HepG2 (cell line): ENCODE data around the gene SPSB1. TPM values are rescaled to one million over a fixed set of nuclear protein-coding genes. Genes with fewer than 3 reads are reported as not detected.
A peak's percentile ranks its signal among the peaks of the same experiment; 100 is the strongest.

ENCODE experiments used
- ATAC-seq: fragments of 200-7000 bp; cut with Tn5 transposase; 3 replicates; pipeline ENCODE4 v1.9.1; 2020; ENCODE audit warnings: mild to moderate bottlenecking, moderate library complexity
- BruUV-seq: library from RNA; stranded (reverse); fragments of 400-500 nt; replicated peaks from 2 replicates; lab custom pipeline; 2021; lab: Mats Ljungman, UMichigan
- CTCF ChIA-PET: fragments of 300-600 bp; formaldehyde crosslinking; extraction: SDS; loops from one replicate; lab custom pipeline; 2021; ENCODE audit warnings: low total read pairs, inconsistent platforms, low intra/inter-chr PET ratio; lab: Yijun Ruan, JAX
- POLR2A ChIA-PET: fragments of 350-600 bp; sonication (Branson Sonifier 250); formaldehyde crosslinking; loops from one replicate; lab custom pipeline; 2020; ENCODE audit warnings: antibody characterized with exemption, inconsistent platforms; lab: Yijun Ruan, JAX
- DNase-seq: peaks from one replicate; pipeline ENCODE4 v3.0.0-alpha.2; 2015; ENCODE audit warnings: low spot score
- FAIRE-seq: peaks from 3 replicates; lab custom pipeline; 2011; peaks lifted over from hg19 to GRCh38; lab: Jason Lieb, UNC
- H2AFZ ChIP-seq: one replicate; pipeline ENCODE4 v1.6.1; 2011; ENCODE audit warnings: low read length, inconsistent platforms
- H3K27ac ChIP-seq: fragments of 300-600 bp; 3 replicates; pipeline ENCODE4 v1.8.0; 2011; ENCODE audit warnings: mixed run types, mild to moderate bottlenecking, mixed read lengths, low read length, inconsistent platforms; ENCODE audit not compliant: insufficient read depth; ENCODE audit errors: extremely low read length
- H3K27me3 ChIP-seq, 2 experiments: fragments of 200-600 bp in 1 of 2; 2 replicates in 1 of 2; 3 replicates in 1 of 2; pipeline versions ENCODE4 v1.6.0 to v1.8.0; 2011; ENCODE audit warnings: low read length in 2 of 2, mild to moderate bottlenecking in 2 of 2, moderate library complexity in 2 of 2, inconsistent platforms in 1 of 2; ENCODE audit not compliant: insufficient read depth in 2 of 2, control insufficient read depth in 1 of 2
- H3K36me3 ChIP-seq, 2 experiments: fragments of 200-600 bp in 1 of 2; replicated peaks in 1 of 2; 2 replicates in 1 of 2; 3 replicates in 1 of 2; pipeline versions ENCODE4 v1.5.1 to v1.8.0; 2011; ENCODE audit warnings: low read length in 2 of 2, inconsistent platforms in 1 of 2; ENCODE audit not compliant: insufficient read depth in 2 of 2, control insufficient read depth in 1 of 2
- H3K4me1 ChIP-seq: 2 replicates; pipeline ENCODE4 v1.5.1; 2012; ENCODE audit warnings: low read length, inconsistent platforms; ENCODE audit not compliant: insufficient read depth
- H3K4me2 ChIP-seq: 2 replicates; pipeline ENCODE4 v1.6.0; 2011; ENCODE audit warnings: low read depth, low read length, inconsistent platforms
- H3K4me3 ChIP-seq, 3 experiments: fragments of 200-600 bp in 1 of 3; sonication (generic), shearing (Covaris generic) in 1 of 3; replicated peaks in 1 of 3; 2 replicates each; pipeline ENCODE4 v1.5.1; 2011 to 2016; ENCODE audit warnings: low read length in 3 of 3, inconsistent platforms in 2 of 3, low read depth in 2 of 3, mild to moderate bottlenecking in 2 of 3, control low read depth in 1 of 3, mixed read lengths in 1 of 3; ENCODE audit not compliant: insufficient read depth in 1 of 3
- H3K79me2 ChIP-seq: one replicate; pipeline ENCODE4 v1.6.1; 2011; ENCODE audit warnings: low read length, inconsistent platforms; ENCODE audit not compliant: insufficient read depth
- H3K9ac ChIP-seq: 2 replicates; pipeline ENCODE4 v1.6.0; 2011; ENCODE audit warnings: mild to moderate bottlenecking, low read depth, low read length, inconsistent platforms; ENCODE audit not compliant: insufficient read depth
- H3K9me3 ChIP-seq: 2 replicates; pipeline ENCODE4 v1.5.1; 2012; ENCODE audit warnings: mild to moderate bottlenecking, low read length
- H4K20me1 ChIP-seq: 2 replicates; pipeline ENCODE4 v1.6.0; 2011; ENCODE audit warnings: inconsistent platforms, mild to moderate bottlenecking, low read length, moderate library complexity; ENCODE audit not compliant: insufficient read depth
- BATF2 ChIP-seq: sonication (generic); formaldehyde crosslinking; IDR thresholded peaks from 2 replicates; pipeline ENCODE4 v1.8.0; 2022; ENCODE audit warnings: mild to moderate bottlenecking, missing genetic modification reagents, moderate library complexity
- GZF1 ChIP-seq: sonication (generic); formaldehyde crosslinking; IDR thresholded peaks from 2 replicates; pipeline ENCODE4 v1.5.1; 2020; ENCODE audit warnings: mild to moderate bottlenecking, missing genetic modification reagents
- HDAC1 ChIP-seq: sonication (generic); formaldehyde crosslinking; IDR thresholded peaks from 2 replicates; pipeline ENCODE4 v1.5.1; 2020; ENCODE audit warnings: mild to moderate bottlenecking, missing genetic modification reagents
- HMG20B ChIP-seq: conservative IDR thresholded peaks from 2 replicates; pipeline ENCODE4 v1.6.1; 2016; ENCODE audit warnings: missing genetic modification reagents, missing compliant biosample characterization
- LCORL ChIP-seq, 2 experiments: fragments of 450-650 bp in 1 of 2; sonication (generic) in 1 of 2; formaldehyde crosslinking in 1 of 2; IDR thresholded peaks; 2 replicates each; pipeline versions ENCODE4 v1.5.0 to v1.6.1; 2017 to 2020; ENCODE audit warnings: antibody characterized with exemption in 1 of 2, missing genetic modification reagents in 1 of 2
- NCOA1 ChIP-seq: sonication (generic); formaldehyde crosslinking; IDR thresholded peaks from 2 replicates; pipeline ENCODE4 v1.9.0; 2021; ENCODE audit warnings: missing genetic modification reagents
- PAWR ChIP-seq: sonication (generic); formaldehyde crosslinking; IDR thresholded peaks from 2 replicates; pipeline ENCODE4 v1.4.0; 2020; ENCODE audit warnings: missing genetic modification reagents, mild to moderate bottlenecking, borderline replicate concordance
- PHF20 ChIP-seq: sonication (generic); formaldehyde crosslinking; IDR thresholded peaks from 2 replicates; pipeline ENCODE4 v1.5.0; 2020; ENCODE audit warnings: mild to moderate bottlenecking, missing genetic modification reagents
- POGZ ChIP-seq: sonication (generic); formaldehyde crosslinking; IDR thresholded peaks from 2 replicates; pipeline ENCODE4 v1.4.0; 2020; ENCODE audit warnings: mild to moderate bottlenecking, missing genetic modification reagents
- TFDP1 ChIP-seq: IDR thresholded peaks from 2 replicates; pipeline ENCODE4 v1.6.1; 2016; ENCODE audit warnings: missing compliant biosample characterization, missing genetic modification reagents, borderline replicate concordance
- ZNF136 ChIP-seq: sonication (generic); formaldehyde crosslinking; IDR thresholded peaks from 2 replicates; pipeline ENCODE4 v1.8.1; 2022; ENCODE audit warnings: low read depth, mild to moderate bottlenecking, moderate library complexity, missing genetic modification reagents
- ZNF30 ChIP-seq: sonication (generic); formaldehyde crosslinking; IDR thresholded peaks from 2 replicates; pipeline ENCODE4 v1.5.0; 2020; ENCODE audit warnings: mild to moderate bottlenecking, missing genetic modification reagents
- ZNF331 ChIP-seq: sonication (generic); formaldehyde crosslinking; IDR thresholded peaks from 2 replicates; pipeline ENCODE4 v1.4.0; 2020; ENCODE audit warnings: missing genetic modification reagents
- ZNF652 ChIP-seq: IDR thresholded peaks from 2 replicates; pipeline ENCODE4 v1.6.1; 2016; ENCODE audit warnings: low read depth, borderline replicate concordance
- ZNF749 ChIP-seq: sonication (generic); formaldehyde crosslinking; IDR thresholded peaks from 2 replicates; pipeline ENCODE4 v1.8.0; 2022; ENCODE audit warnings: mild to moderate bottlenecking, missing genetic modification reagents, moderate library complexity, borderline replicate concordance
- ZNF784 ChIP-seq: sonication (generic); formaldehyde crosslinking; IDR thresholded peaks from 2 replicates; pipeline ENCODE4 v1.5.1; 2020; ENCODE audit warnings: missing genetic modification reagents, mild to moderate bottlenecking, borderline replicate concordance
- ZNF790 ChIP-seq: sonication (generic); formaldehyde crosslinking; IDR thresholded peaks from 2 replicates; pipeline ENCODE4 v1.8.0; 2022; ENCODE audit warnings: missing genetic modification reagents, mild to moderate bottlenecking, borderline replicate concordance
- ZZZ3 ChIP-seq: sonication (generic); formaldehyde crosslinking; IDR thresholded peaks from 2 replicates; pipeline ENCODE4 v1.4.0; 2020; ENCODE audit warnings: missing genetic modification reagents, mild to moderate bottlenecking, borderline replicate concordance
- WGBS: methylation state at CpG from one replicate; pipeline ENCODE4 v1.1.6; 2017; ENCODE audit warnings: low lambda C conversion rate; 5-methylcytosine and 5-hydroxymethylcytosine counted together
- in situ Hi-C: cut with HindIII; loops from 2 replicates; pipeline ENCODE4 v1.10.0; 2017; ENCODE audit warnings: low pct_unique_long_range_greater_than_20kb; ENCODE audit not compliant: extremely low pct_ligation_motif_present
- intact Hi-C: fragments of 100-400 bp; cut with micrococcal nuclease; formaldehyde crosslinking; loops from one replicate; pipeline ENCODE4 v1.10.0; 2022; ENCODE audit not compliant: unreplicated experiment
- polyA plus RNA-seq, 8 experiments: library from polyadenylated mRNA; depleted of rRNA in 3 of 8; stranded (reverse) in 7 of 8; unstranded in 1 of 8; fragments of >200 nt; fragmentation: Illumina TruSeq in 4 of 8; extraction: Trizol in 4 of 8; gene quantifications; 2 replicates each; pipeline versions ENCODE4 v1.2.1 to v1.2.3, GENCODE V29; 2011 to 2016; ENCODE audit warnings: low read depth in 4 of 8, missing spikeins in 1 of 8, mixed read lengths in 1 of 8; ENCODE audit not compliant: insufficient read depth in 1 of 8
- total RNA-seq, 5 experiments: library from RNA; depleted of rRNA; stranded (reverse); fragments of >200 nt; fragmentation: Illumina TruSeq; extraction: Trizol; gene quantifications; 2 replicates each; pipeline ENCODE4 v1.2.3, GENCODE V29; 2016; ENCODE audit warnings: low read depth in 1 of 5

The SPSB1 gene
- total and polyA plus RNA-seq, 2 of the 13 experiments (the other 11 are each of a cell fraction or from before 2014, with no cell fraction given): 5.0 to 8.0 TPM

GRCh38 chr1:9248341-9249262 lies 44.1 kb upstream of the SPSB1 start (continued):
- TF ChIP-seq ZNF136 (no peak), BATF2 (CRISPR knock-in tag) (no peak), HMG20B (CRISPR knock-in tag) (no peak), GZF1 (CRISPR knock-in tag) (no peak; the same call in 1 of the 2 replicates), LCORL (IDR thresholded peaks at IDR 0.05) (no peak), LCORL (CRISPR knock-in tag; IDR thresholded peaks at IDR 0.05) (peak; percentile 16; the same call in 1 of the 2 replicates), ZNF30 (CRISPR knock-in tag) (no peak), ZNF749 (CRISPR knock-in tag) (no peak)

GRCh38 chr1:9249263-9249533 lies 43.5 kb upstream of the SPSB1 start:
- Histone ChIP-seq H3K4me2 (peak overlapping the region; percentile 79), H4K20me1 (no peaks in the 10 kb centered on the region), H3K4me1 (peaks cover 67% of the 10 kb centered on the region), H3K27me3 (no peaks in the 10 kb centered on the region), H3K36me3 (no peaks in the 10 kb centered on the region; a peak in 1 of 5 replicates), H3K27ac (peak overlapping the region; percentile 86), H3K9me3 (no peaks in the 10 kb centered on the region), H3K79me2 (peaks cover 6% of the 10 kb centered on the region), H2AFZ (no peak overlapping the region), H3K4me3 (peak overlapping the region in 2 of 3 experiments; percentile 18 to 74; a peak in 4 of 6 replicates), H3K9ac (peak overlapping the region; percentile 55)
- BruUV-seq: no TSS peak
- 13% methylated on average over 3 of the region's 3 CpGs for WGBS
- ChIA-PET CTCF (interaction anchor here (1.1 to 1.8 kb wide), 3 partner anchors 16 to 138 kb away, joined by 3 to 5 read pairs (median 3); no protein-coding TSS in a partner anchor), POLR2A (interaction anchor here (0.6 to 7.0 kb wide), 17 partner anchors 13 to 316 kb away, joined by 3 to 303 read pairs (median 8); partner anchors contain the start of genes GPR157 and H6PD)
- intact Hi-C loops: no loop called here
- in situ Hi-C loops: loop anchor here (5.0 kb wide), 1 partner anchor 137 kb away; no protein-coding TSS in a partner anchor
- ATAC-seq (no peak; the same call in 2 of the 3 replicates), FAIRE-seq (no peak), DNase-seq (no peak)
- no peak for TF ChIP-seq ZZZ3
- TF ChIP-seq PAWR (CRISPR knock-in tag): no peak
- TF ChIP-seq HDAC1 (CRISPR knock-in tag): no peak
- TF ChIP-seq PHF20: no peak
- TF ChIP-seq ZNF331 (CRISPR knock-in tag): no peak
- no peak for TF ChIP-seq ZNF784 (CRISPR knock-in tag)
- TF ChIP-seq POGZ: 0 out of 2 replicates have a peak, but pooled peaks have one; percentile 56
- TF ChIP-seq NCOA1: no peak
- TF ChIP-seq ZNF652 (CRISPR knock-in tag): 0 out of 2 replicates have a peak, but pooled peaks have one; percentile 26
- TF ChIP-seq TFDP1 (CRISPR knock-in tag): no peak
- no peak for TF ChIP-seq ZNF790 (CRISPR knock-in tag)
